Smooth muscle cell (in vitro differentiated cells): ENCODE data around the gene HIPK2. TPM values are rescaled to one million over a fixed set of nuclear protein-coding genes. Genes with fewer than 3 reads are reported as not detected.

ENCODE experiments used
- DNase-seq: peaks from one replicate; lab custom pipeline; 2025; ENCODE audit not compliant: unreplicated experiment; lab: John Stamatoyannopoulos, UW
- H2AFZ ChIP-seq: fragments of 200-600 bp; sonication (generic); 2 replicates; pipeline ENCODE4 v1.6.0; 2016; ENCODE audit warnings: antibody characterized with exemption, low read depth, mild to moderate bottlenecking
- H3F3A ChIP-seq: fragments of 200-600 bp; sonication (generic); 2 replicates; pipeline ENCODE4 v1.6.0; 2017; ENCODE audit warnings: antibody characterized with exemption, low read depth
- H3K27ac ChIP-seq: fragments of 200-600 bp; sonication (generic); 2 replicates; pipeline ENCODE4 v1.5.1; 2016; ENCODE audit warnings: low read depth, mild to moderate bottlenecking
- H3K27me3 ChIP-seq: fragments of 200-600 bp; sonication (generic); 2 replicates; pipeline ENCODE4 v1.6.1; 2016; ENCODE audit warnings: low read depth, mild to moderate bottlenecking
- H3K36me3 ChIP-seq: fragments of 200-600 bp; sonication (generic); 2 replicates; pipeline ENCODE4 v1.5.1; 2016; ENCODE audit warnings: low read depth
- H3K4me1 ChIP-seq: fragments of 200-600 bp; sonication (generic); 2 replicates; pipeline ENCODE4 v1.5.1; 2016; ENCODE audit warnings: low read depth
- H3K4me2 ChIP-seq: fragments of 200-600 bp; sonication (generic); 2 replicates; pipeline ENCODE4 v1.6.0; 2016; ENCODE audit warnings: mild to moderate bottlenecking
- H3K4me3 ChIP-seq: fragments of 200-600 bp; sonication (generic); 2 replicates; pipeline ENCODE4 v1.5.1; 2016; ENCODE audit warnings: mild to moderate bottlenecking
- H3K79me2 ChIP-seq: fragments of 200-600 bp; sonication (generic); 2 replicates; pipeline ENCODE4 v1.6.0; 2016; ENCODE audit warnings: low read depth, mild to moderate bottlenecking
- H3K9ac ChIP-seq: fragments of 200-600 bp; sonication (generic); 2 replicates; pipeline ENCODE4 v1.6.0; 2016; ENCODE audit warnings: low read depth
- H3K9me3 ChIP-seq: fragments of 200-600 bp; sonication (generic); replicated peaks from 2 replicates; pipeline ENCODE4 v1.5.1; 2016; ENCODE audit warnings: low read depth
- H4K20me1 ChIP-seq: fragments of 200-600 bp; sonication (generic); 2 replicates; pipeline ENCODE4 v1.6.0; 2016; ENCODE audit warnings: low read depth
- CTCF ChIP-seq: fragments of 200-600 bp; sonication (generic); IDR thresholded peaks from 2 replicates; pipeline ENCODE4 v1.5.1; 2017; ENCODE audit warnings: borderline replicate concordance, mild to moderate bottlenecking, antibody characterized with exemption; ENCODE audit not compliant: insufficient read depth, poor library complexity, severe bottlenecking
- WGBS: methylation state at CpG from one replicate; pipeline ENCODE4 v1.1.7; 2016; ENCODE audit warnings: low lambda C conversion rate; 5-methylcytosine and 5-hydroxymethylcytosine counted together
- polyA plus RNA-seq: library from polyadenylated mRNA; unstranded; fragments of >200 nt; fragmentation: Nextera tagmentation; extraction: Ambion mirVana; gene quantifications from 2 replicates; pipeline ENCODE4 v1.2.1, GENCODE V29; 2016
- total RNA-seq: library from RNA; depleted of rRNA; stranded (reverse); fragments of >200 nt; gene quantifications from 2 replicates; pipeline ENCODE4 v1.2.3, GENCODE V29; 2014

HIPK2 gene
- total and polyA plus RNA-seq, 2 experiments from 2014 or later: 3.0 to 11.2 TPM

- H3K27me3 ChIP-seq: no peaks in the 10 kb centered on the region
- no peak for DNase-seq
- no peak overlapping the region for H2AFZ ChIP-seq
- no peaks in the 10 kb centered on the region for H3F3A ChIP-seq
- no peak for TF ChIP-seq CTCF
- WGBS: 88% methylated on average over 1 of the region's 1 CpG
- no peak overlapping the region for H3K4me3 ChIP-seq
- H4K20me1 ChIP-seq: no peaks in the 10 kb centered on the region
- no peak overlapping the region for H3K4me2 ChIP-seq
- H3K9me3 ChIP-seq: no peaks in the 10 kb centered on the region
- H3K36me3 ChIP-seq: no peaks in the 10 kb centered on the region
- H3K79me2 ChIP-seq: no peaks in the 10 kb centered on the region
- H3K9ac ChIP-seq: no peak overlapping the region
- H3K27ac ChIP-seq: no peak overlapping the region
- H3K4me1 ChIP-seq: no peaks in the 10 kb centered on the region
Measured at GRCh38 chr7:139804571-139804970, 26.8 kb upstream of the HIPK2 start.

GRCh38 chr7:139799586-139799985 is 21.8 kb upstream of the HIPK2 start:
- no peak overlapping the region for H2AFZ ChIP-seq
- DNase-seq: no peak
- no peaks in the 10 kb centered on the region for H3K9me3 ChIP-seq
- no peaks in the 10 kb centered on the region for H3K79me2 ChIP-seq
- no peak for TF ChIP-seq CTCF
- H3K9ac ChIP-seq: no peak overlapping the region
- 77% methylated on average over 2 of the region's 2 CpGs for WGBS
- no peak overlapping the region for H3K4me3 ChIP-seq
- H3K4me1 ChIP-seq: no peaks in the 10 kb centered on the region
- no peaks in the 10 kb centered on the region for H3K27me3 ChIP-seq
- H3K36me3 ChIP-seq: no peaks in the 10 kb centered on the region
- H3K4me2 ChIP-seq: no peak overlapping the region
- H3K27ac ChIP-seq: no peak overlapping the region
- H3F3A ChIP-seq: no peaks in the 10 kb centered on the region
- no peaks in the 10 kb centered on the region for H4K20me1 ChIP-seq

- WGBS: 87% methylated on average over 4 of the region's 4 CpGs
- TF ChIP-seq CTCF: no peak
- Histone ChIP-seq H3K36me3 (no peaks in the 10 kb centered on the region), H3K27ac (no peak overlapping the region), H3K4me2 (no peak overlapping the region), H3K9me3 (no peaks in the 10 kb centered on the region), H3K4me1 (no peaks in the 10 kb centered on the region), H3F3A (no peaks in the 10 kb centered on the region), H2AFZ (no peak overlapping the region), H3K4me3 (no peak overlapping the region), H3K9ac (no peak overlapping the region), H4K20me1 (no peaks in the 10 kb centered on the region), H3K27me3 (no peaks in the 10 kb centered on the region), H3K79me2 (no peaks in the 10 kb centered on the region)
- no peak for DNase-seq
Measured at GRCh38 chr7:139798892-139799291, 21.1 kb upstream of the HIPK2 start.

- H3K27me3 ChIP-seq: no peaks in the 10 kb centered on the region
- no peak for DNase-seq
- no peak overlapping the region for H3K4me2 ChIP-seq
- no peaks in the 10 kb centered on the region for H3K36me3 ChIP-seq
- no peak overlapping the region for H3K4me3 ChIP-seq
- no peaks in the 10 kb centered on the region for H3F3A ChIP-seq
- H3K9me3 ChIP-seq: no peaks in the 10 kb centered on the region
- no peak overlapping the region for H3K27ac ChIP-seq
- WGBS: 84% methylated on average over 10 of the region's 10 CpGs
- no peaks in the 10 kb centered on the region for H3K79me2 ChIP-seq
- no peaks in the 10 kb centered on the region for H3K4me1 ChIP-seq
- H2AFZ ChIP-seq: no peak overlapping the region
- H4K20me1 ChIP-seq: no peaks in the 10 kb centered on the region
- no peak for TF ChIP-seq CTCF
- no peak overlapping the region for H3K9ac ChIP-seq
Measured at GRCh38 chr7:139798221-139798620, 20.4 kb upstream of the HIPK2 start.
